ENCODE results near the gene SSH3. TPM values are rescaled to one million over a fixed set of nuclear protein-coding genes. Genes with fewer than 3 reads are reported as not detected.
A peak's percentile ranks its signal among the peaks of the same experiment; 100 is the strongest.

Gene SSH3
- total RNA-seq, 1 experiment from 2014 or later: 57.8 TPM

GRCh38 chr11:67356864-67357561 lies 53.7 kb downstream of the SSH3 start:
- H4K20me1 ChIP-seq (ENCODE audit: insufficient read depth): no peaks in the 10 kb centered on the region
- ATAC-seq (peak; percentile 52), DNase-seq (ENCODE audit: low read depth, low spot score) (no peak)
- peak overlapping the region; percentile 84 for H3K9ac ChIP-seq (ENCODE audit: low read length)
- ChIA-PET RAD21 (ENCODE audit: low non-redundant PET in 1 of 2, low total read pairs in 2 of 2, uncharacterized antibody in 2 of 2, unreplicated experiment in 2 of 2) (interaction anchor here (0.7 to 6.0 kb wide), 8 partner anchors 14 to 69 kb away, joined by 3 to 76 read pairs (median 6); partner anchors contain the start of gene CLCF1 (in 1 of the 2)), CTCF (interaction anchor here (0.6 to 16.6 kb wide), 11 partner anchors 9 to 95 kb away, joined by 3 to 456 read pairs (median 4); partner anchors contain the start of genes CLCF1, PPP1CA and RAD9A), POLR2A (interaction anchor here (1.1 to 8.1 kb wide), 3 partner anchors 11 to 28 kb away, joined by 3 to 210 read pairs (median 6); partner anchors contain the start of gene CLCF1)
- no peaks in the 10 kb centered on the region for H3K9me3 ChIP-seq (ENCODE audit: control insufficient read depth in 1 of 2, insufficient read depth in 1 of 2, low read depth in 1 of 2, low read length in 2 of 2)
- peak overlapping the region; percentile 25 to 35 for H3K4me3 ChIP-seq (replicated peaks in 1 of 2; ENCODE audit: low read depth in 1 of 2, low read length in 2 of 2)
- H3K4me2 ChIP-seq (ENCODE audit: low read length): peak overlapping the region; percentile 93
- no TSS peak for BruUV-seq (replicated peaks)
- H2AFZ ChIP-seq (ENCODE audit: low read depth, low read length, poor library complexity, severe bottlenecking): no peak overlapping the region
- no peaks in the 10 kb centered on the region for H3K36me3 ChIP-seq (ENCODE audit: control insufficient read depth in 1 of 2, insufficient read depth in 2 of 2, low read length in 2 of 2)
- H3K4me1 ChIP-seq (ENCODE audit: control insufficient read depth in 1 of 2, insufficient read depth in 2 of 2, low read length in 2 of 2): peaks cover 50 to 73% of the 10 kb centered on the region in 2 experiments
- no peaks in the 10 kb centered on the region for H3K27me3 ChIP-seq (ENCODE audit: insufficient read depth, low read length)
- H3K27ac ChIP-seq (ENCODE audit: low read depth, low read length): peak overlapping the region; percentile 95
- no peaks in the 10 kb centered on the region for H3K9me2 ChIP-seq (ENCODE audit: insufficient read depth)
- TF ChIP-seq MAX (IDR thresholded peaks at IDR 0.05) (no peak), SIN3A (IDR thresholded peaks at IDR 0.05; ENCODE audit: low read depth) (no peak), POLR2A (IDR thresholded peaks at IDR 0.05; ENCODE audit: borderline replicate concordance, extremely low read depth, insufficient read depth, insufficient read length) (no peak), CTCF (IDR thresholded peaks at IDR 0.05 in 2 of 3, conservative IDR thresholded peaks at IDR 0.05 in 1 of 3; ENCODE audit: borderline replicate concordance in 1 of 3, insufficient read depth in 1 of 3, low read depth in 2 of 3, low read length in 2 of 3) (peak in 2 of 3 experiments; percentile 95 to 96; a peak in 4 of 6 replicates), ZBTB33 (IDR thresholded peaks at IDR 0.05; ENCODE audit: extremely low read depth, insufficient replicate concordance, low read length) (peak; percentile 24), CBX3 (IDR thresholded peaks at IDR 0.05; ENCODE audit: low read depth) (no peak), ELF1 (IDR thresholded peaks at IDR 0.05; ENCODE audit: borderline replicate concordance, low read depth) (no peak), FOSL1 (IDR thresholded peaks at IDR 0.05; ENCODE audit: low read depth) (no peak), YY1 (IDR thresholded peaks at IDR 0.05; ENCODE audit: extremely low read depth, insufficient replicate concordance, low read depth, low read length) (peak; percentile 70), EGR1 (IDR thresholded peaks at IDR 0.05; ENCODE audit: low read depth) (no peak), JUND (IDR thresholded peaks at IDR 0.05) (no peak), CEBPB (IDR thresholded peaks at IDR 0.05; ENCODE audit: low read depth) (no peak), SRF (IDR thresholded peaks at IDR 0.05; ENCODE audit: low read depth) (no peak), ATF3 (IDR thresholded peaks at IDR 0.05) (no peak), ZFX (IDR thresholded peaks at IDR 0.05) (no peak)
- H3K79me2 ChIP-seq (ENCODE audit: insufficient read depth, low read length): peaks cover 10% of the 10 kb centered on the region; the same call in 1 of the 2 replicates
- intact Hi-C loops (cut with micrococcal nuclease): loop anchor here (1.0 kb wide), 3 partner anchors 17 to 45 kb away; no protein-coding TSS in a partner anchor

Measured in HCT116 (cell line).